Left ventricle myocardium inferior (tissue), 1 donor: ENCODE results near the gene RSPH4A. TPM values are rescaled to one million over a fixed set of nuclear protein-coding genes. Genes with fewer than 3 reads are reported as not detected.

Experiments used
- DNase-seq: peaks from one replicate; pipeline ENCODE4 v3.0.0-alpha.2; 2020
- H3K27ac ChIP-seq: fragments of 200-600 bp; replicated peaks from 2 replicates; pipeline ENCODE4 v1.8.0; 2021
- H3K27me3 ChIP-seq: fragments of 200-600 bp; 2 replicates; pipeline ENCODE4 v1.8.0; 2021; ENCODE audit warnings: low read depth
- H3K36me3 ChIP-seq: fragments of 200-600 bp; 2 replicates; pipeline ENCODE4 v1.8.0; 2021
- H3K4me1 ChIP-seq: fragments of 200-600 bp; 2 replicates; pipeline ENCODE4 v1.8.0; 2021
- H3K4me3 ChIP-seq: fragments of 200-600 bp; 2 replicates; pipeline ENCODE4 v1.8.0; 2021; ENCODE audit warnings: mild to moderate bottlenecking, moderate library complexity
- H3K9me3 ChIP-seq: fragments of 200-600 bp; replicated peaks from 2 replicates; pipeline ENCODE4 v1.8.0; 2021
- intact Hi-C: fragments of 100-400 bp; cut with micrococcal nuclease; formaldehyde crosslinking; loops from one replicate; pipeline ENCODE4 v1.11.0; 2022
- total RNA-seq: library from RNA; stranded (reverse); fragmentation: NEBNext Ultra II Directional; extraction: Animal tissue kit (Norgen Biotek cat#: 25700); gene quantifications from one replicate; pipeline ENCODE4 v1.2.1, GENCODE V29; 2021
- TF ChIP-seq, protein P1 (sequence below): fragments of 200-600 bp; IDR thresholded peaks from 2 replicates; pipeline ENCODE4 v1.8.0; 2021; ENCODE audit warnings: antibody characterized with exemption, mild to moderate bottlenecking, borderline replicate concordance
- donor health status: DM: no; HTN: yes; CAD: no; lungs with severe emphysema.

RSPH4A gene
- total RNA-seq, 1 donor from 2014 or later, result not detected

GRCh38 chr6:116611056-116611455 lies 5.2 kb upstream of the RSPH4A start:
- peaks cover 8% of the 10 kb centered on the region for H3K4me1 ChIP-seq
- H3K4me3 ChIP-seq, result no peak overlapping the region
- H3K27me3 ChIP-seq, result no peaks in the 10 kb centered on the region
- no peak for DNase-seq
- no peaks in the 10 kb centered on the region for H3K9me3 ChIP-seq
- H3K27ac ChIP-seq, result no peak overlapping the region
- TF ChIP-seq, protein P1, sequence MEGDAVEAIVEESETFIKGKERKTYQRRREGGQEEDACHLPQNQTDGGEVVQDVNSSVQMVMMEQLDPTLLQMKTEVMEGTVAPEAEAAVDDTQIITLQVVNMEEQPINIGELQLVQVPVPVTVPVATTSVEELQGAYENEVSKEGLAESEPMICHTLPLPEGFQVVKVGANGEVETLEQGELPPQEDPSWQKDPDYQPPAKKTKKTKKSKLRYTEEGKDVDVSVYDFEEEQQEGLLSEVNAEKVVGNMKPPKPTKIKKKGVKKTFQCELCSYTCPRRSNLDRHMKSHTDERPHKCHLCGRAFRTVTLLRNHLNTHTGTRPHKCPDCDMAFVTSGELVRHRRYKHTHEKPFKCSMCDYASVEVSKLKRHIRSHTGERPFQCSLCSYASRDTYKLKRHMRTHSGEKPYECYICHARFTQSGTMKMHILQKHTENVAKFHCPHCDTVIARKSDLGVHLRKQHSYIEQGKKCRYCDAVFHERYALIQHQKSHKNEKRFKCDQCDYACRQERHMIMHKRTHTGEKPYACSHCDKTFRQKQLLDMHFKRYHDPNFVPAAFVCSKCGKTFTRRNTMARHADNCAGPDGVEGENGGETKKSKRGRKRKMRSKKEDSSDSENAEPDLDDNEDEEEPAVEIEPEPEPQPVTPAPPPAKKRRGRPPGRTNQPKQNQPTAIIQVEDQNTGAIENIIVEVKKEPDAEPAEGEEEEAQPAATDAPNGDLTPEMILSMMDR, result no peak
- H3K36me3 ChIP-seq, result peaks cover 5% of the 10 kb centered on the region
- intact Hi-C loops, result no loop called here

GRCh38 chr6:116616737-116617053 lies 416 bp downstream of the RSPH4A start:
- Histone ChIP-seq H3K36me3 (no peaks in the 10 kb centered on the region), H3K4me3 (peak overlapping the region; percentile 73), H3K27ac (no peak overlapping the region), H3K27me3 (no peaks in the 10 kb centered on the region), H3K4me1 (peaks cover 18% of the 10 kb centered on the region), H3K9me3 (no peaks in the 10 kb centered on the region)
- DNase-seq, result no peak
- TF ChIP-seq, protein P1, result no peak
- intact Hi-C loops, result no loop called here

DNA sequence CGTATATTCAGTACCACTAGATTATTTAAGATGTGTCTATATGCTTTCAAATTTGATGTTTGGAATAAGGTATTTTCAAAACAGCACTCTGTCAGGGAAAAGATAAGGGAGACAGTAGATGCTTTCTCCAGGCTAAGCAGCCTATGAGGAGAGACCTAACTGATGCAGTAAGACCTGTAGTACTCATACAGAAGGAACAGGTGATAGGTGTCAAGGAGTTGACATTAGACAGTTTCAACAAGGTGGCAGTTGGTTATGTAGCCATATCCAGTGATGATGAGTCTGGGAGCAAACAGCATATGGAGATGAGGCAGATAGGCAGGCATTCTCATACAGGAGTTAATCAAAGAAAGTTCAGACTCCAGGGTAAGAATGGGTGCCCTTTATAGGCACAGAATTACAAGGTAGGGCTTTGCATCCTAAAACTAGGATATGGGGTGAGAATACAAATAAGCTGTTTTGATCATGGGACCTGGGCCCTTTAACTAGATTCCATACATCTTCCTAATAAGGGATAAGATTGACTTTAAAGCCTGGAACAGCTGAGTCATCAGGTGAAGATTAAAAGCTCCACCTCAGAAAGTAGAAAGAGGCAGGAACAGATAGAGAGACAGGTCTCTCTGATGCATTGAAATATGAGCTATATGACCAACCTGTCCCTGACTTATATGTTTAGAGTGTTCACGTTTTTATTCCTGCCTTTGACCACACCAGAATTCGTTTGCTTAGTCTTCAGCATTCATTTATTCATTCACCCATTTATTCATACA lies 7.9 kb downstream of the RSPH4A start:
- no peaks in the 10 kb centered on the region for H3K9me3 ChIP-seq
- no peaks in the 10 kb centered on the region for H3K4me1 ChIP-seq
- no peaks in the 10 kb centered on the region for H3K27me3 ChIP-seq
- TF ChIP-seq, protein P1, result no peak
- H3K27ac ChIP-seq, result no peak overlapping the region
- intact Hi-C loops, result no loop called here
- no peak for DNase-seq
- no peak overlapping the region for H3K4me3 ChIP-seq
- no peaks in the 10 kb centered on the region for H3K36me3 ChIP-seq

GRCh38 chr6:116625872-116626271 lies 9.6 kb downstream of the RSPH4A start:
- H3K36me3 ChIP-seq, result no peaks in the 10 kb centered on the region
- no peaks in the 10 kb centered on the region for H3K27me3 ChIP-seq
- intact Hi-C loops, result no loop called here
- H3K27ac ChIP-seq, result no peak overlapping the region
- no peak overlapping the region for H3K4me3 ChIP-seq
- no peaks in the 10 kb centered on the region for H3K9me3 ChIP-seq
- H3K4me1 ChIP-seq, result peaks cover 5% of the 10 kb centered on the region
- TF ChIP-seq, protein P1, result no peak
- DNase-seq, result no peak

- Histone ChIP-seq H3K4me3 (no peak overlapping the region), H3K27ac (no peak overlapping the region), H3K36me3 (peaks cover 2% of the 10 kb centered on the region), H3K4me1 (peaks cover 5% of the 10 kb centered on the region), H3K9me3 (no peaks in the 10 kb centered on the region), H3K27me3 (no peaks in the 10 kb centered on the region)
- TF ChIP-seq, protein P1, result no peak
- intact Hi-C loops, result no loop called here
- no peak for DNase-seq
These were observed 13.3 kb downstream of the RSPH4A start for GRCh38 chr6:116629563-116629981.
